NCI-H510A (cell line): ENCODE measurements around the gene AIF1.

Experiments
- DNase-seq: peaks from one replicate; lab custom pipeline; 2025; lab: John Stamatoyannopoulos, UW

Gene AIF1

GRCh38 chr6:31620586-31621319 is 5.7 kb downstream of the AIF1 start, which contains the start of gene PRRC2A:
Gene PRRC2A, plus strand, starts transcription at chr6:31620715. Its CDS starts 2,075 bp downstream, at chr6:31622790.
- peak; percentile 98 for DNase-seq

- no peak for DNase-seq
These were observed 6.4 kb downstream of the AIF1 start for GRCh38 chr6:31621320-31621939.

GRCh38 chr6:31621991-31622390 is 7.0 kb downstream of the AIF1 start:
- no peak for DNase-seq

GRCh38 chr6:31622684-31623091 is 7.7 kb downstream of the AIF1 start:
- DNase-seq, result no peak

DNA sequence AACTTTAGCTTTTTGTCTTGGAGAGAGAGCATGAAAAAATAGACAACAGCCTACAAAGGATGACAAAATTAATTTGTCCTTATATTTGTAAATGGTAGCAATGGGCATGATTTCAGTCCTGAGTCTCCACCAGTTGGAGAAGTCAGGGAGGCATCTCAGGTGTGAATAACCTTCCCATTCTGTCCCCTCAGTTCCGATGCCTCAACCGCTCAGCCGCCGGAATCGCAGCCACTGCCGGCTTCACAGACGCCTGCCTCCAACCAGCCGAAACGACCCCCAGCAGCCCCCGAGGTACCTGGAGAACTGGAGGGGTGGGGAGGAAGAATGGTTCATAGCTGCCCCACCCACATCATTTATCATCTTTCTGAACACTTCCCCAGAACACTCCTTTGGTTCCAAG is 9.0 kb downstream of the AIF1 start:
- no peak for DNase-seq

- no peak for DNase-seq
These were observed 11.9 kb downstream of the AIF1 start for GRCh38 chr6:31626952-31627351.

DNA sequence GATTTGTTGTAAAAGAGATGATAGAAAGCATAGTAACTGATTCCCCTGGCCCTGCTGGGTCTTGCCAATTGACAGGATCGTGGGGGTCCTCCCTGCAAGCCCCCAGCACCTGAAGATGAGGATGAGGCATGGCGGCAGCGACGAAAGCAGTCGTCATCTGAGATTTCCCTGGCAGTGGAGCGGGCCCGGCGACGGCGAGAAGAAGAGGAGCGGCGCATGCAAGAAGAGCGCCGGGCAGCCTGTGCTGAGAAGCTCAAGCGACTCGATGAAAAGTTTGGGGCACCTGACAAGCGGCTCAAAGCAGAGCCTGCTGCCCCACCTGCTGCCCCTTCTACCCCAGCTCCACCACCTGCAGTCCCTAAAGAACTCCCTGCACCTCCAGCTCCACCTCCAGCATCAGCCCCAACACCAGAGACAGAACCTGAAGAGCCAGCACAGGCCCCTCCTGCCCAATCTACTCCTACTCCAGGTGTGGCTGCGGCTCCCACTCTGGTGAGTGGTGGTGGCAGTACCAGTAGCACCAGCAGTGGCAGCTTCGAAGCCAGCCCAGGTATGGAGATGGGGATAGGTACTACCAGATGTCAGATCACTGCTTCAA is 12.8 kb downstream of the AIF1 start:
- DNase-seq, result no peak

DNA sequence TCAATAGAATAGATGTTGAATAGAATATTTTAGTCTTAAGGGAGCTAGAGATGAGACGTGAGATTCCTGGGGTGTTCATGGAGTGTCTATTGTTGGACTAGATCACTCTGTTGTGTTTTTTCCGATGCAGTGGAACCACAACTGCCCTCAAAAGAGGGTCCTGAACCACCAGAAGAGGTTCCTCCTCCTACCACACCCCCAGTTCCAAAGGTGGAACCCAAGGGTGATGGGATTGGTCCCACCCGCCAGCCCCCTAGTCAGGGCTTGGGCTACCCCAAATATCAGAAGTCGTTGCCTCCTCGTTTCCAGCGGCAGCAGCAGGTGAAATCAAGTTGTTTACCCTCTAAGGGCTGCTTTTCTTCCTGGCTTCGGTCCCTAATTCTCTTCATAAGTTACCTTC is 14.0 kb downstream of the AIF1 start:
- DNase-seq, result no peak

DNA sequence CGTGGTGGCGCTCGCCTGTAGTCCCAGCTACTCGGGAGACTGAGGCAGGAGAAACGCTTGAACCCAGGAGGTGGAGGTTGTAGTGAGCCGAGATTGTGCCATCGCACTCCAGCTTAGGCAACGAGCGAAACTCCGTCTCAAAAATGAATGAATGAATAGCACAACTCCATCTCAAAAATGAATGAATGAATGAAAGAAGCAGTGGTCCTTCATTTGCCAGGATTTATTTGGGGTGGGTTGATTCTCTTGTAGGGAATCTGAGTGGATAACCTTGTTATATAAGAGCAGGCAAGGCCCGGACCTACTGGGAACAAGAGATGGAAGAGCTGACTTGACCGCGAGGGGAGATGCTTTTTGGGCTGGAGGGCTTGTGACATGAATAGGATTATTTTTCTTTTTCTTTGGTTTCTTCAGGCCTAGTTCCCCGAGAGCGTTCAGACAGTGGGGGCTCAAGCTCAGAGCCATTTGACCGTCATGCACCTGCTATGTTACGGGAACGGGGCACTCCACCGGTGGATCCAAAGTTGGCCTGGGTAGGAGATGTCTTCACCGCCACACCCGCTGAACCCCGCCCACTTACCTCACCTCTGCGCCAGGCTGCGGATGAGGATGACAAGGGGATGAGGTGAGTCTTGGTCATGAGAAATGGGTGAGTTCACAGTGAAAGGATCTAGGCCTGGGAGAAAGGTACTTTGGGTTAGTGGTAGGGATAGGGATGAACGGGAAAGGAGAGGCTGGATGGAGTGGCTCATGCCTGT is 15.3 kb downstream of the AIF1 start:
- DNase-seq, result no peak

DNA sequence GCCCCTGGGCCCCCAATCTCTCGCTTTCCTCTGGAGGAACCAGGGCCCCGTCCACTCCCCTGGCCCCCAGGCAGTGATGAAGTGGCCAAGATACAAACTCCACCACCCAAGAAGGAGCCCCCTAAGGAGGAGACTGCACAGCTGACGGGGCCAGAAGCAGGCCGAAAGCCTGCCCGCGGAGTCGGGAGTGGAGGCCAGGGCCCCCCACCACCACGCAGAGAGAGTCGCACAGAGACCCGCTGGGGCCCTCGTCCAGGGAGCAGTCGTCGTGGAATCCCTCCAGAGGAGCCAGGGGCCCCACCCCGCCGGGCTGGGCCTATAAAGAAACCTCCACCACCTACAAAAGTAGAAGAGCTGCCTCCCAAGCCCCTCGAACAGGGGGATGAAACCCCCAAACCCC is 16.2 kb downstream of the AIF1 start:
- no peak for DNase-seq

DNA sequence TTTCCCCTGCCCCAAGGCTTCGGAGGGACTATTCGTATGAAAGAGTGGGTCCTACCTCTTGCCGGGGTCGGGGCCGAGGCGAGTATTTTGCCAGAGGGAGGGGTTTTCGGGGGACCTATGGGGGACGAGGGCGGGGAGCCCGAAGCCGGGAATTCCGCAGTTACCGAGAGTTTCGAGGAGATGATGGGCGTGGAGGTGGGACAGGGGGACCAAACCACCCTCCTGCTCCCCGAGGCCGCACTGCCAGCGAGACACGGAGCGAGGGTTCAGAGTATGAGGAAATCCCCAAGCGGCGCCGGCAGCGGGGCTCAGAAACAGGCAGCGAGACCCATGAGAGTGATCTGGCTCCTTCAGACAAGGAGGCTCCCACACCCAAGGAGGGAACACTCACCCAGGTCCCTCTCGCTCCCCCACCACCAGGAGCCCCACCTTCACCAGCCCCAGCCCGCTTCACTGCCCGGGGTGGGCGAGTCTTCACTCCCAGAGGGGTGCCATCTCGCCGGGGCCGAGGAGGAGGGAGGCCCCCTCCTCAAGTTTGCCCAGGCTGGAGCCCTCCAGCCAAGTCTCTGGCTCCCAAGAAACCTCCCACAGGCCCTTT is 16.7 kb downstream of the AIF1 start:
- no peak for DNase-seq

DNA sequence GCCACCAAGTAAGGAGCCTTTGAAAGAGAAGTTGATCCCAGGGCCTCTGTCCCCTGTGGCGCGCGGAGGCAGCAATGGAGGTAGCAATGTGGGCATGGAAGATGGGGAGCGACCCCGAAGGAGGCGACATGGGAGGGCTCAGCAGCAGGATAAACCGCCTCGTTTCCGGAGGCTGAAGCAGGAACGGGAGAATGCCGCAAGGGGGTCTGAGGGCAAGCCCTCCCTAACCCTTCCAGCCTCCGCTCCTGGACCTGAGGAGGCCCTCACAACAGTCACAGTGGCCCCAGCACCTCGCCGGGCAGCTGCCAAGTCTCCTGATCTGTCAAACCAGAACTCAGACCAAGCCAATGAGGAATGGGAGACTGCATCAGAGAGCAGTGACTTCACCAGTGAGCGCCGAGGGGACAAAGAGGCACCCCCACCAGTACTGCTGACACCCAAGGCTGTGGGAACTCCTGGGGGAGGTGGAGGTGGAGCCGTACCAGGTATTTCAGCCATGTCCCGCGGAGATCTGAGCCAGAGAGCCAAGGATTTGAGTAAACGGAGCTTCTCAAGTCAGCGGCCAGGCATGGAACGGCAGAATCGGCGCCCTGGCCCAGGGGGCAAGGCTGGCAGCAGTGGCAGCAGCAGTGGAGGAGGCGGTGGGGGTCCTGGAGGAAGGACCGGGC is 17.4 kb downstream of the AIF1 start:
- no peak for DNase-seq

- no peak for DNase-seq
These were observed 18.4 kb downstream of the AIF1 start for GRCh38 chr6:31633447-31633846.

GRCh38 chr6:31634131-31634530 is 19.1 kb downstream of the AIF1 start:
- DNase-seq, result no peak

DNA sequence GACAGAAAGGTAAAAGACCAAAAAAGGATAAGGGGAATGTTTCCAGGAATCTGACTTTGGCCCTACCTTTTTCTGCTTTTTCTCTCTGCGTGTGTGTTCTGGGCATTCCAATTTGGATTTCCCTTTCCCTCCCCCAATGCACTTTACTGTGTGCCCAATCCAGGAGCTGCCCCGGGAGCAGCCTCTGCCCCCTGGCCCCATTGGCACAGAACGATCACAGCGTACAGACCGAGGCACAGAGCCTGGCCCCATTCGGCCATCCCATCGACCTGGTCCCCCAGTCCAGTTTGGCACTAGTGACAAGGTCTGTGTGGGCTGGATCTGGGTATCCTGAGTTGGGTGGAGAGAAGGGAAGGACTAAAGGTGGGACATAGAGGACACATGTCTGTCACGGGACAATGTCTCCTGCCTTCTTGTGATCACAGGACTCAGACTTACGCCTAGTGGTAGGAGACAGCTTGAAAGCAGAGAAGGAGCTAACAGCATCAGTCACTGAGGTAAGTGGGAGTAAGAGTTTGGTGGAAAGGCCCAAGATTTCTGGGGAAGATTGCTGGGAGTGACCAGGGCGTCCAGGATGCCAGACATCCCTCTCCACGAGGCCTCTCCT is 20.0 kb downstream of the AIF1 start:
- DNase-seq, result no peak

- no peak for DNase-seq
These were observed 21.9 kb downstream of the AIF1 start for GRCh38 chr6:31636698-31637596.

GRCh38 chr6:31639043-31639442 is 24.0 kb downstream of the AIF1 start:
- DNase-seq, result no peak

- DNase-seq, result no peak
These were observed 24.4 kb downstream of the AIF1 start for GRCh38 chr6:31639449-31639861.

DNA sequence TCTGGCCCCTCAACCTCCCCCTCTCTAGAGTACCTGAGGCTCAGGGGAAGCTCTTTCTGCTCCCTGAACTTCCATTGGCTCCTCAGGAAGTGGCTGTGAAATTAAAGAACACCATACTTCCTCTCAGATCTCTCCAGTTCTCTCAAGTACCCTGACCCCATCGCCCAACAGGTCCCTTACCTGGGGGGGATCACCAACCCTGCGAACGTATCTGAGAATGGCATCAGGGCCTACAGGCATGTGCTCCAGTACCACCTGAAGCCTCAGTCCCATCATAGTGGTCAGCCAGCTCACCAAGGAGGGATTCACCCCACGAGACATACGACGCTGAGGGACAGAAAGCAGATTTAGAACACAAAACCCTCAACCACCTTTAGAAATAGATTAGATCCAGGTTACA is 25.6 kb downstream of the AIF1 start:
- DNase-seq, result no peak

DNA sequence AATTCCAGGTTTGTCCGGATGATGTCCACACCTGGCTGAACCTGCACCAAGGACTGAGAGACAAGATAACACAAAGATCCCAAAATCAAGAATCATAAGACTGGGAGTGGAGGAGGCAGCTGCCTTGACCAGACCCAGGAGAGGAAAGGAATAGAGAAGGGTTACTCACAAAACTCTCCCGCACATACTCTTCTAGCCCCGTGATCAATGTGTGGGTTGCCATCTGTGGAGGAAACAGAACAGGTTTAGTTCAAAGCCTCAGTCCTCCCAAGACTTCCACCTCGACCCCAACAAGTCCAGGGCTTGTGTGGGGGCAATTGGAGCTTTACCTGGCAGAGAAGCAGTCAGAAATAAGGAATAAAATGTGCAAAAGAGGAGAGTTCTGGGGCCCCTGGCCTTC is 26.3 kb downstream of the AIF1 start:
- DNase-seq, result no peak
